Right atrium auricular region (tissue), 2 donors: ENCODE results near the gene ERG. TPM values are rescaled to one million over a fixed set of nuclear protein-coding genes. Genes with fewer than 3 reads are reported as not detected.
A peak's percentile ranks its signal among the peaks of the same experiment; 100 is the strongest.

Source experiments
- DNase-seq: peaks from one replicate; pipeline ENCODE4 v3.0.0-alpha.2; 2019; ENCODE audit warnings: low spot score
- H3K27ac ChIP-seq, 2 donors: fragments of 200-600 bp; sonication (generic); 1 replicate in 1 of 2; 2 replicates in 1 of 2; pipeline ENCODE4 v1.5.1; 2016 to 2019
- H3K27me3 ChIP-seq, 2 donors: fragments of 200-600 bp; sonication (generic); one replicate each; pipeline versions ENCODE4 v1.5.1 to v1.6.0; 2017 to 2019
- H3K36me3 ChIP-seq: fragments of 200-600 bp; sonication (generic); one replicate; pipeline ENCODE4 v1.5.1; 2016
- H3K4me1 ChIP-seq, 2 donors: fragments of 200-600 bp; sonication (generic); one replicate each; pipeline versions ENCODE4 v1.5.1 to v1.6.0; 2017 to 2019
- H3K4me3 ChIP-seq, 2 donors: fragments of 200-600 bp; sonication (generic); 1 replicate in 1 of 2; 2 replicates in 1 of 2; pipeline ENCODE4 v1.5.1; 2017 to 2019; ENCODE audit warnings: mild to moderate bottlenecking in 1 of 2, moderate library complexity in 1 of 2
- H3K9me3 ChIP-seq, 2 donors: fragments of 200-600 bp; sonication (generic); one replicate each; pipeline ENCODE4 v1.5.1; 2019
- total RNA-seq, 2 donors: library from RNA; depleted of rRNA; stranded (reverse); fragments of >200 nt; gene quantifications; one replicate each; pipeline ENCODE4 v1.1.0, GENCODE V29; 2016
- TF ChIP-seq, protein P1 (sequence below), 2 donors: fragments of 200-600 bp; sonication (generic); IDR thresholded peaks; one replicate each; pipeline ENCODE4 v1.5.1; 2019; ENCODE audit warnings: antibody characterized with exemption in 2 of 2

The ERG gene
- total RNA-seq, 2 donors from 2014 or later: 6.3 to 13.2 TPM

DNA sequence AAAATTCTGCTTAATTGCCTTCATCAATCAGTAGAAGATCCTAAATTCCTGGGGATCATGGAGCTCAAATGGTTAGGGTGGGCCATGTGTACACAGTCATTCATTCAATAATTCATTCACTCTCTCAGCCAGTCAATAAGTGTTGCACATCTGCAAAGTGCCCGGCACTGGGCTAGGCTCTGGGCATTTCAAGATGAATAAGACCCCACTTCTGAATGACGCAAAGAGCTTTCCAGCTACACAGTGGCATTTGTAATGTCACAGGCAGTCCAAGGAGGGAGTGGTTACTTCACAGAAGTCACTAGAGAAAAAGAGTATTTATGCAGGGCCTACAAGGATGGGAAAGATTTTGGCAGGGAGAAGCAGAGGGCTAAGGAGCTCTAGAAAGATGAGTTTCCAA lies 148.3 kb downstream of the ERG start:
- no peaks in the 10 kb centered on the region for H3K27me3 ChIP-seq
- H3K36me3 ChIP-seq: no peaks in the 10 kb centered on the region
- DNase-seq: no peak
- H3K9me3 ChIP-seq: no peaks in the 10 kb centered on the region
- TF ChIP-seq, protein P1, sequence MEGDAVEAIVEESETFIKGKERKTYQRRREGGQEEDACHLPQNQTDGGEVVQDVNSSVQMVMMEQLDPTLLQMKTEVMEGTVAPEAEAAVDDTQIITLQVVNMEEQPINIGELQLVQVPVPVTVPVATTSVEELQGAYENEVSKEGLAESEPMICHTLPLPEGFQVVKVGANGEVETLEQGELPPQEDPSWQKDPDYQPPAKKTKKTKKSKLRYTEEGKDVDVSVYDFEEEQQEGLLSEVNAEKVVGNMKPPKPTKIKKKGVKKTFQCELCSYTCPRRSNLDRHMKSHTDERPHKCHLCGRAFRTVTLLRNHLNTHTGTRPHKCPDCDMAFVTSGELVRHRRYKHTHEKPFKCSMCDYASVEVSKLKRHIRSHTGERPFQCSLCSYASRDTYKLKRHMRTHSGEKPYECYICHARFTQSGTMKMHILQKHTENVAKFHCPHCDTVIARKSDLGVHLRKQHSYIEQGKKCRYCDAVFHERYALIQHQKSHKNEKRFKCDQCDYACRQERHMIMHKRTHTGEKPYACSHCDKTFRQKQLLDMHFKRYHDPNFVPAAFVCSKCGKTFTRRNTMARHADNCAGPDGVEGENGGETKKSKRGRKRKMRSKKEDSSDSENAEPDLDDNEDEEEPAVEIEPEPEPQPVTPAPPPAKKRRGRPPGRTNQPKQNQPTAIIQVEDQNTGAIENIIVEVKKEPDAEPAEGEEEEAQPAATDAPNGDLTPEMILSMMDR (IDR thresholded peaks at IDR 0.05): no peak
- no peak overlapping the region for H3K4me3 ChIP-seq
- H3K4me1 ChIP-seq: peaks cover 0 to 10% of the 10 kb centered on the region in 2 donors
- no peak overlapping the region for H3K27ac ChIP-seq

DNA sequence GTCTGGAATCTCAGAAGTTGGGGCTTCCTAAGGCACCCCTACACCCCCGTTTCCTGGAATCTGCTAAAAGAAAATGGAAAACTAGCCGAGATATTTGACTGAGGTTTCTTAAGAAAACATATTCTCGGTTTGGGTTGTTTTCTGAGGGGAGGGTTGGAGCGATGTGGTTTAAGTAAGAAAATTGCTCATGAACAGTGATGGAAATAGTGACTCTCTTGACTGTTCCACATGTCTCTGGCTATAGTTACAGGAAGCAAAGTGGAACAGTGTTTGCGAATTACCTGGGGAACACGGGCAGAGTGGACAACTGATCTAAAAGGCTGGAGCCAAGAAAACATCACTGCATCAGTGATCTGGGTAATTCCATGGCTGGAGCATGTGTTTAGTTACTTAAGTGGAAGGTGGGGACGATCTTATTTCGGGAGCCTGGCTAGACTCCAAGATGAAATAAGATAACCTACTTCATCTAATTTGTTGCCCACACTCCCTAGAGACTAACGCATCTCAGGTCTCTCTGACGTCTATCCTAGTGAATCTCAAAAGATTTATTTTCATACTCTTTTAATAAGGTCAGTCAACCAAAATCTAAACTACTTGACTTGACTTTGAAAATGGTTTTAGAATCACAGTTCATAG lies 149.0 kb downstream of the ERG start:
- DNase-seq: no peak
- Histone ChIP-seq H3K27me3 (no peaks in the 10 kb centered on the region), H3K36me3 (no peaks in the 10 kb centered on the region), H3K9me3 (no peaks in the 10 kb centered on the region), H3K4me3 (no peak overlapping the region), H3K4me1 (peaks cover 0 to 10% of the 10 kb centered on the region in 2 donors), H3K27ac (no peak overlapping the region)
- TF ChIP-seq, protein P1 (IDR thresholded peaks at IDR 0.05): no peak

DNA sequence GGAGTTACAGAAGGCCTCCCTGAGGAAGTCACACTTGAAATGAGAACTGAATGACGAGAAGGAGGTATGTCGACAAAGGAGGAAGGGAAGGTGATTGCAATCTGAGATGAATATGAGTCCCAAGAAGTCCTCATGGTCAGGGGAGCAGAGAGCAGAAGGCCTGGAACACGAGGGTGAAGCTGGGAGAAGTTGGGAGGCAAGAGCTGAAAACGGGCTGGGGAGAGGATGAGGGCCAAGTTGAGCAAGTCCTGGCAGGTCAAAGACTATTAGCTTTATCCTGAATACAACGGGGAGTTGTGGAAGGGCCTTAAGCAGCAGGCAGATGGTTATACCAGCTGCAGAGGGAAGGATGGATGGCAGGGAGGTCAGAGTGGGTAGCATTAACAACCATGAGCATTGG lies 152.0 kb downstream of the ERG start:
- H3K27ac ChIP-seq: no peak overlapping the region
- H3K4me1 ChIP-seq: peaks cover 0 to 13% of the 10 kb centered on the region in 2 donors
- no peak overlapping the region for H3K4me3 ChIP-seq
- DNase-seq: no peak
- H3K36me3 ChIP-seq: no peaks in the 10 kb centered on the region
- H3K27me3 ChIP-seq: no peaks in the 10 kb centered on the region
- TF ChIP-seq, protein P1 (IDR thresholded peaks at IDR 0.05): no peak
- no peaks in the 10 kb centered on the region for H3K9me3 ChIP-seq

DNA sequence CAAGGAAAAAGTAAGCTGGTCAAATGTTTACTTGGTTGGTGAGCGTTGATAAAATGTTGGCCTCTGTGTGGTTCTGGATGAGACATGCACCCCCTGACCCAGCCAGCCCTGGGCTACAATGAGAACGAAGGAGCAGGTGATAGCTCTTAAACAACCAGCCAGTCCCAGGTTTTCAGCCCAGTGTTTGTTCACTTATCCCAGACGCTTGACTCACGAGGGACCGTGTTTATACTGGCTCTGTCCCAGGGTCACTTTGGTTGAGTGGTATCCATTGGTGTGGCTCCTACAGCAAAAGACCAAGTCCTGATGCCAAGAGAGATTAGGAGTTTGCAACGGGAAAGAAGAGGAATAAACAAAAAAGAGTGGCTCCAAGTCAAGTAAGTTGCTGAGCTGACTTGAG lies 154.6 kb downstream of the ERG start:
- peak; percentile 87 for DNase-seq
- H3K4me3 ChIP-seq: no peak overlapping the region
- peaks cover 0 to 13% of the 10 kb centered on the region in 2 donors for H3K4me1 ChIP-seq
- TF ChIP-seq, protein P1 (IDR thresholded peaks at IDR 0.05): no peak
- H3K36me3 ChIP-seq: no peaks in the 10 kb centered on the region
- no peaks in the 10 kb centered on the region for H3K9me3 ChIP-seq
- peak overlapping the region; percentile 26 to 59 for H3K27ac ChIP-seq
- H3K27me3 ChIP-seq: no peaks in the 10 kb centered on the region

DNA sequence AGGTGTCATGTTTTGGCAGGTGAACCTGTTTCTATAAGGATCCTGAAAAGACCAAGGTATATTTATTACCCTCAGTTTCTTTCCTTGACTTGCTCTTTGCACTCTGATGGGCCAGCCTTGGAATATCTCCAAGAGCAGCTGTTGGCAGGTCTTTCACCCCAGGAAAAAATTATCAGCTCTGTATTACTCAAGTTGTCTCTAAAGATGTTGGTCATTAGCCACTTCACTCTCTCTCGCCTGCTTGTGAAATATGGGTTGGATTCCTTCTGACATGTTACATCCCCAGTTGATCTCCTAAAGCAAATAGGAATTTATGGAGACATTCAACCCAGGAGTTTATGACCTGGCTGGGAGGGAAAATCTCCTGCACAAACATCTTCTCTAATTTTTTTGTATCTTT lies 155.5 kb downstream of the ERG start:
- H3K9me3 ChIP-seq: no peaks in the 10 kb centered on the region
- peak overlapping the region in 1 of 2 donors; percentile 59 for H3K27ac ChIP-seq
- H3K4me1 ChIP-seq: peaks cover 0 to 13% of the 10 kb centered on the region in 2 donors
- no peak for DNase-seq
- H3K4me3 ChIP-seq: no peak overlapping the region
- TF ChIP-seq, protein P1 (IDR thresholded peaks at IDR 0.05): no peak
- H3K27me3 ChIP-seq: no peaks in the 10 kb centered on the region
- H3K36me3 ChIP-seq: no peaks in the 10 kb centered on the region

DNA sequence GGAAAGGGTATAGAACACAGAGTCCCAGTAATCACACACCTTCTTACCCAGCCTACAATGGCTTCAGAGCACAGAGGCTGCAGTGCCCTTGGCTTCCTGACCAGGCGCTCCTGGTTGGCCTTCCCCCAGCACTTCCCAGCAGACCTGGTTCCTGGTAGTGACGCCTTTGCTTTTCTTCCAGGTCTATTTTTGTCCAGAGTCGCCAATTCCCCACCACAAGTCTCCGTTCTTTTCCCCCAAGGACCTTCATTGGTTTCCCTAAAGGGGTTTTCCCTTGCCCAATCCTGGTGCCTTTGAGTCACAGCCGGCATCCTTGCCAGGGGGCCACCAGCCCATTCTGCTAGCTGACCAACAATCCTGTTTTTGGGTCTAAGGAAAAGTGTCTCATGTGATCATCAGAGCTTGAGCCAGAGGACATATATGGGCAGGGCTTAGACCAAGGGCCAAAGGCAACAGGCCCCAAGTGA lies 156.7 kb downstream of the ERG start:
- H3K9me3 ChIP-seq: no peaks in the 10 kb centered on the region
- DNase-seq: peak; percentile 68
- H3K36me3 ChIP-seq: no peaks in the 10 kb centered on the region
- H3K27ac ChIP-seq: no peak overlapping the region
- H3K4me1 ChIP-seq: peaks cover 0 to 13% of the 10 kb centered on the region in 2 donors
- no peaks in the 10 kb centered on the region for H3K27me3 ChIP-seq
- TF ChIP-seq, protein P1 (IDR thresholded peaks at IDR 0.05): no peak
- H3K4me3 ChIP-seq: no peak overlapping the region
